C4-2B (cell line): ENCODE data around the gene RET.

ENCODE experiments used
- H3K27ac ChIP-seq: fragments of 450-650 bp; 2 replicates; pipeline ENCODE4 v1.5.1; 2017
- ZFX ChIP-seq: fragments of 450-650 bp; IDR thresholded peaks from 2 replicates; pipeline ENCODE4 v1.6.1; 2017
- TF ChIP-seq, protein P1 (sequence below): fragments of 450-650 bp; conservative IDR thresholded peaks from 2 replicates; pipeline ENCODE4 v1.5.1; 2017; ENCODE audit warnings: mild to moderate bottlenecking

RET gene

DNA sequence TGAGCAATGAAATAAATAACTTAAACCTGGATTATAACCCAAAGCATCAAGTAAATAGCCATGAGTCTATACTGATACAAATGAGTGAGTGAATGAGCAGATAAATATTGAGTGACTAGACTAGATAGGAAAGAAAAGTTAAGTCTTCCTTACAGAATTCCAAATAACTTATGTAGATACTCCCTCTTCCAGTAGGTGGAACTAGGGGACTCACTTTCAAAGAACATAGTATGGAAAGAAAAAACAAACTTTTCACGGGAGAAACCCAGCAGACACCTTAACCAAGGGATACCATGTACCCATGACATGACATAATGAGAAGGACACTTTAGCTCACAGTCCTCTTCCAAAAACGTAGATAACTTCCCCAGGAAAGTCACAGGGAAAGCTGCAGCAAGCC lies 93.6 kb downstream of the RET start:
- TF ChIP-seq, protein P1, sequence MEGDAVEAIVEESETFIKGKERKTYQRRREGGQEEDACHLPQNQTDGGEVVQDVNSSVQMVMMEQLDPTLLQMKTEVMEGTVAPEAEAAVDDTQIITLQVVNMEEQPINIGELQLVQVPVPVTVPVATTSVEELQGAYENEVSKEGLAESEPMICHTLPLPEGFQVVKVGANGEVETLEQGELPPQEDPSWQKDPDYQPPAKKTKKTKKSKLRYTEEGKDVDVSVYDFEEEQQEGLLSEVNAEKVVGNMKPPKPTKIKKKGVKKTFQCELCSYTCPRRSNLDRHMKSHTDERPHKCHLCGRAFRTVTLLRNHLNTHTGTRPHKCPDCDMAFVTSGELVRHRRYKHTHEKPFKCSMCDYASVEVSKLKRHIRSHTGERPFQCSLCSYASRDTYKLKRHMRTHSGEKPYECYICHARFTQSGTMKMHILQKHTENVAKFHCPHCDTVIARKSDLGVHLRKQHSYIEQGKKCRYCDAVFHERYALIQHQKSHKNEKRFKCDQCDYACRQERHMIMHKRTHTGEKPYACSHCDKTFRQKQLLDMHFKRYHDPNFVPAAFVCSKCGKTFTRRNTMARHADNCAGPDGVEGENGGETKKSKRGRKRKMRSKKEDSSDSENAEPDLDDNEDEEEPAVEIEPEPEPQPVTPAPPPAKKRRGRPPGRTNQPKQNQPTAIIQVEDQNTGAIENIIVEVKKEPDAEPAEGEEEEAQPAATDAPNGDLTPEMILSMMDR: peak; percentile 41
- no peak for TF ChIP-seq ZFX
- no peak overlapping the region for H3K27ac ChIP-seq

DNA sequence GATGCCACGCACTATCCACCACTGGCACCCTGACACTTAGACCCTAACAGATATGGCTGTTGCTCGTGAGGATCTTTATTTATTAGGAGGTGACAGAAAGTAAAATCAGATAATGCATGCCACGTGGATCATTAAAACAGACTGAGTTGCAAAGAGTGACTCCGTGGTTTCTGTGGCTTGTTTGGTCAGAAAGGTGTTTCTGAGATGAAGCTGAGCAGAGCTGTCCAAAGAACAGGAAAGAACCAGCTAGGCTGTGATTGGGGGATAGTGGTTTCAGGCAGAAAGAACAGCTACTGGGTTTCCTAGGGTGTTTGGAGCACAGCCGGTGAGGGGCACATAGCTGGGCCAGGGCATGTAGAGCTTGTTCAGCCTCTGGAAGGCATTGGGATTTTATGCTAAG lies 95.8 kb downstream of the RET start:
- no peak overlapping the region for H3K27ac ChIP-seq

DNA sequence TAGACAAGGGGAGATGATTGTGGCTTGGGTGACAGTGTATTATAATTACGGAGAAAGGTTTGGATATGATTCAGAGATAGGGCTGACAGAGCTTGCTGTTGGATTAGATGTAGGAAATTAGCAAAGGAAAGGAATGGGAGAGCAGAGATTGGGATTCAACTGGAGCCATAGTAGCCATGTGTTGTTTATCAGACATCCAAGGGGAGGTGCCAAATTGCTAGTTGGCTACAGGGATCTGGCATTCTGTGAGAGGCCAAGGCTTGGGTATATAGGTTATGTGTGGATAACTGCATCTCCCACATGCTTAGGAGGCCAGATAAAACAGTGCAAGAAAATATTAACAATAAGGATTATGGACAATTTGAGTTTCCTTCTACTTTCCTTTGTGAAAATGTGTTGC lies 96.3 kb downstream of the RET start:
- TF ChIP-seq, protein P1: no peak
- no peak for TF ChIP-seq ZFX
- H3K27ac ChIP-seq: no peak overlapping the region

More for the DNA sequence above, 95.8 kb downstream of the RET start:
- TF ChIP-seq, protein P1: no peak
- TF ChIP-seq ZFX: no peak

DNA sequence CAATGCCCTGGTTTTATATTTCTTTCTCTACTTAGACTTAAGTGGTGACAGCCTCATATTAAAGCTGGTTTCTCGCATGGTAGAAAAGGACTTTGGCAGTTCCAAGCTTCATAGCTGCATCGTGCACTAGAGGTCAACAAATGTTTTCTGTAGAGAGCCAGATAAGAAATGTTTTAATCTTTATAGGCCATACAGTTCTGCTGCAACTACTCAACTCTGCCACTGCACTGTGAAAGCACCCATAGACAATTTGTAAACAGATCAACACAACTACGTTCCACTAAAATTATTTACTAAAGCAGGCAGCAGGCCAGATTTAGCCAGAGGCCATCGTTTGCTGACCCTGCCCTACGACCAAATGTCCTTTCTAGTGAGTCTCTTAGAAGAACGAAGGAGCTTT lies 98.1 kb downstream of the RET start:
- TF ChIP-seq, protein P1: no peak; the same call in none of the 2 replicates
- TF ChIP-seq ZFX: no peak
- peak overlapping the region; percentile 63; the same call in 1 of the 2 replicates for H3K27ac ChIP-seq

DNA sequence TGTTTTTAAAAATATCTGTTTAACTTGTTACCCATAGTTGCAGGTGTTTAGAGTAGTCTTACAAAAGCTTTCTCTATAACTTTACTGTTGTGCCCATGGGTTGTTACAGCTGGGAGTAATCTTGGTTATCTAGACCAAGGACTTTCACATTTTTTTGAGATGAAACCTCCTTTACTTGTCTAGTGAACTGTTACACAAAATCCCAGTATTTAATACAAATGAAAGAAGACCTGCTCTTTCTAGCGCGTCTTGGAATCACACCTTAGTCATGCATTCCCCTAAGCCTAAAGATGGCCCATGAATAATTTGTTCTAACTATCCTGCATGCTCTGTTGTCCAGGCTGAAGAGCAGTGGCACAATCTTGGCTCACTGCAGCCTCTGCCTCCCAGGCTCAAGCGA lies 99.4 kb downstream of the RET start:
- H3K27ac ChIP-seq: no peak overlapping the region

DNA sequence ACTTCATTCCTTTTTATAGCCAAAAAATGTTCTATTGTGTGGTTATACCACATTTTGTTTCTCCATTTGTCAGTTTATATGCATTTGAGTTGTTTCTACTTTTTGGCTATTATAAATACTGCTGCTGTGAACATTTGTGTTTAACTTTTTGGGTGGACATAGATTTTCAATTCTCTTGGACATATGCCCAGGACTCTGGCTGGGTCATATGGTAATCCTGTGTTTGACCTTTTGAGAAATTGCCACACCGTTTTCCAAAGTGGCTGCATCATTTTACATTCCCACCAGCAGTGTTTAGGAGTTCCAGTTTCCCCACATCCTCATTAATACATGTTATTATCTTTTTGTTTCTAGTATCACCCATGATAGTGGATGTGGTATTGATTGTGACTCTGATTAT lies 100.7 kb downstream of the RET start:
- TF ChIP-seq, protein P1: no peak
- TF ChIP-seq ZFX: no peak
- H3K27ac ChIP-seq: no peak overlapping the region

More for the DNA sequence above, 99.4 kb downstream of the RET start:
- no peak for TF ChIP-seq ZFX
- TF ChIP-seq, protein P1: no peak
